Astrocyte (in vitro differentiated cells and primary cell): ENCODE data around the gene MDM1.

Experiments
- CTCF ChIP-seq: IDR thresholded peaks from 2 replicates; pipeline ENCODE4 v1.5.1; 2011; ENCODE audit warnings: low read depth, mild to moderate bottlenecking, inconsistent platforms, low read length, moderate library complexity; ENCODE audit not compliant: insufficient read depth
- EZH2 ChIP-seq: IDR thresholded peaks from 2 replicates; pipeline ENCODE4 v1.6.1; 2012; ENCODE audit warnings: mild to moderate bottlenecking, low read length, inconsistent platforms; ENCODE audit not compliant: insufficient read depth

GRCh38 chr12:68285541-68285940 lies 46.6 kb downstream of the MDM1 start:
- TF ChIP-seq CTCF, result no peak
- no peak for TF ChIP-seq EZH2
